Midbrain (tissue), 1 donor: ENCODE results near the gene SRMS.
A peak's percentile ranks its signal among the peaks of the same experiment; 100 is the strongest.

ENCODE experiments used
- DNase-seq: peaks from one replicate; lab custom pipeline; 2025; lab: John Stamatoyannopoulos, UW

SRMS gene

GRCh38 chr20:63552481-63553249, 5.1 kb upstream of the SRMS start:
- DNase-seq: no peak

GRCh38 chr20:63551068-63551467, 3.5 kb upstream of the SRMS start:
- DNase-seq: no peak

DNA sequence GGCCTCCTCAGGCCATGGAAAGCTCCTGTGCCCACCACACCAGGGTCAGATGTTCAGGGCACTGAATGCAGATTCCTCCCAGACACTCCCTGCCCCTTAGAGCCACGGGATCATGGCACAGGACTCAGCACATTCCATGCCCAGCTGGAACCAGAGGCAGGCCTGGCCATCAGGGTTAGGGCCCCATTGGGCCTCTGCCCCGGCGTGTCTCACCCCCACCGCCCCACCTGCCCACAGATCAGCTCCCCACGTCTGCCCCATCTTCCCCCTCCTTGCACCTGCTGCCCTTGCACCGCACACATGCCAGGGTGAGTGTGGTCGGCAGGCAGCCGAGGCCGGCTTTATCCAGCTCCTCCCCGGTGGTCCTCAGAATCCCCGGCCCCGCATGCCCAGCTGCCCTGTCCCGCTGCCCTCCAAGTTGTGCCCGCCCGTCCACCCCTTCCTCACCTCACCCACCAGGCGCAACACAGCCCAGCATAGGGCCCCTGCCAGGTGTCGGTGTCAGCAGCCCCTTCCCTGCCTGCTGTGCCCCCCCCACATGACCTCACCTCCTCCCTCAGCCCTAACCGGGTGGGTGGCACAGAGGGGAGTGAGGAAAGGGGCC, 2.2 kb upstream of the SRMS start:
- no peak for DNase-seq

- DNase-seq: no peak
Measured at GRCh38 chr20:63549019-63549418, 1.5 kb upstream of the SRMS start.

DNA sequence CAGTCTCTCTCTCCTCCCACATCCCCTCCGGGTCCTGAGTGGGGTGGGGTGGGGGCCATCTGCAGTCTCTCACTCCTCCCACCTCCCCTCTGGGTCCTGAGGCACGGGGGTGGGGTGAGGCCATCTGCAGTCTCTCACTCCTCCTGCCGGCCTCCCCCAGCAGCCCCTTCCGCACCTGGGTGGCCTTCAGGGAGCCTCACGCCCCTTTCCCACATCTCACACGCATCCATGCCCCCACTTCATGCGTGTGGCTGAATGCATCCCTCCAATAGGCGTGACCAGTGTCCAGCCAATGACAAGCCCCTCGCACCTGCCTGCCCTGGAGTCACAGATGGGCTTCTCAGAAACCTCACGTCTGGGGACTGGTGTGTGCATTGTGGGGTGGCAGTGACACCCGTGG, 993 bp upstream of the SRMS start:
- DNase-seq: no peak

GRCh38 chr20:63546956-63547724, 409 bp downstream of the SRMS start:
- no peak for DNase-seq

DNA sequence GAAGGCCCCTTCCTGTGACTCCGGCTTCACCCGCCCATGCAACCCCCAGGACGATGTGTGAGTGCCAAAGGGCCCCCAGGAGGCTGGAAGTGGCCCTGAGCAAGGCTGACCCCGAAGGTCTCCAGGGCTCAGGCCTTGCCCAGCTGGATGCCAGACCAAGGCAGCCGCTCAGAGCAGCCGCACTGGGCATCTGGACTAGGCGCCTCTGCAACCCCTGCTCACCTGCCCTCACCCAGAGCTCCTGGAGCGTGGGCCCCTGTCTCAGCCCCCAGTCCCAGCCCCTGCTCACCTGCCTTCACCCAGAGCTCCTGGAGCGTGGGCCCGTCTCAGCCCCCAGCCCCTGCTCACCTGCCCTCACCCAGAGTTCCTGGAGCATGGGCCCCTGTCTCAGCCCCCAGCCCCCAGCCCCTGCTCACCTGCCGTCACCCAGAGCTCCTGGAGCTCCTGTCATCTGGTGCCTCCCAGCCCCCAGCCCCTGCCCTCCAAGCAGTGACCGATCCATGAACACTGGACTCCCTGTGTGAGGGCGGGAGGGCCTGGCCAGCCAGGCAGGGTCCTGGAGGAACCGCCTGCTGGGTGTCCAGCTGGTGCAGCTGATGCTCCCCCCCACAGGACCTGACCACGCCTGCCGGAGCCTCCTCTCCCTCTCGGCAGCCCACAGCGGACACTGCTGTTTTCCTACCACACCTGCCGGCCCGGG, 1.1 kb downstream of the SRMS start:
- DNase-seq: no peak

DNA sequence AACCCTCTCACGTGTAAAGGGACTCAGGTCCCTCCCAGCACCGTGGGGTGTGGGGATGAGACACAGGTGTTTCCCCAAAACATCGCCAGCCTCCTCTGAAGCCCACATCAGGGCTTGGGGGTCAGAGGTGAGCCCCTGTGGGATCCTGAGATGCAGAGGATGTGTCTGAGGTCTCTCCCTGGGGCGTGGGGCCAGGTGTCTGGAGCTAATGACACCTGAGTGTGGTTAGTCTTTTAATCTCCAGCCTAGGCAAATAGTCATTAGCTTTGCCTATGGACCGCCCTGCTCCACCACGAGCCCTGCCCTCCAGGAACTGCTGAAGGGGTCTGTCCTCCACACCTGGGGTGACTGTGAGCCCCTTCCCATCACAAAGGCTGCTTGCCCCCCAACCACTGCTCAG, 1.7 kb downstream of the SRMS start:
- no peak for DNase-seq

- no peak for DNase-seq
Measured at GRCh38 chr20:63544958-63545516, 2.5 kb downstream of the SRMS start.

DNA sequence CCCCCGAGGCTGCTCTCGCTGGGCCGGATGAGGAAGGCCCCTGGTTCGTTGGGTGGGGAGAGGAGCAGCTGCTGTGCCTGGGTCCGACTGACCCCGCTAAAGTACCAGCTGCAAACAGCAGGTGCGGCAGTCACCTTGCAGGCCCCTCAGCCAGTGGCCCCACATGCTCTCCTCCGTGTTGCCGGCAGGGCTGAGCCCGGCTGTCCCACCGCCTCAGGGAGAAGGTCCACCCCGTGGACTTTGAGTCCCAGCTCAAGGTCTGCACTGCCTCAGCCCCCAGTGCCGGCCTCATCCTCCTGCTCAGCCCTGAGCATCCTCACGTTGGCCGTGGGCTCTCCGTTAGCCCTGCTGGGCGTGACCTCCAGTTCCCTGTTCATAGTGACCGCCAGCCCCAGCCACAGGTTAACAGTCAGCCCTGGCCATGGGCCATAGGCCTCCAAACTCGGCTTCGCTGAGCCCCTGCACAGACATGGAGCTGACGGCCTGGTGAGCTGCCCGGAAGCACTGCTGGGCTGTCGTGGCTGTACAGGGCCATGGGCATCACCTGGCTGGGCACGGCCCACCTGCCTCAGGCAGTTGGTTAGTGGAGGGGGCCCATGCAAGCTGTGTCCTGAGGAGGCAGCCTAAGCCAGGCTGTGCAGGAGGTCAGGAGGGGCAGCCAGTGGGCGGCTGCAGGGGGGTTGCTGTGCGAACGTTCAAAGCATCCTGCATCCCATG, 3.1 kb downstream of the SRMS start:
- DNase-seq: no peak

DNA sequence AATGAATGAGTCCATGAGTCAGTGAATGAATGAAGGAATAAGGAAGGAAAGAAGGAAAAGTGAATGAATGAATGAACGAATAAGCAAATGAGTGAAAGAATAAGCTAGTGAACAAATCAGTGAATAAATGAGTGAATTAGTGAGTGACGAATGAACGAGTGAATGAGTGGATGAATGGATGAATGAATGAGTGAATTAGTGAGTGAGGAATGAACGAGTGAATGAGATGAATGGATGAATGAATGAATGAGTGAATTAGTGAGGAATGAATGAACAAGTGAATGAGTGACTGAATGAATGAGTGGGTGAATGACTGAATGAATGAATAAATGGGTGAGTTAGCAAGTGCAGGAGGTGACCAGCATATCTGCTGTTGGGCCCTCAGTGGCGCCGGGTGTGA, 3.8 kb downstream of the SRMS start:
- DNase-seq: no peak

GRCh38 chr20:63543131-63543530, 4.4 kb downstream of the SRMS start:
- DNase-seq: no peak

- no peak for DNase-seq
Measured at GRCh38 chr20:63542696-63543095, 4.9 kb downstream of the SRMS start.

- no peak for DNase-seq
Measured at GRCh38 chr20:63542031-63542559, 5.5 kb downstream of the SRMS start.

- DNase-seq: no peak
Measured at GRCh38 chr20:63541371-63541770, 6.2 kb downstream of the SRMS start.

DNA sequence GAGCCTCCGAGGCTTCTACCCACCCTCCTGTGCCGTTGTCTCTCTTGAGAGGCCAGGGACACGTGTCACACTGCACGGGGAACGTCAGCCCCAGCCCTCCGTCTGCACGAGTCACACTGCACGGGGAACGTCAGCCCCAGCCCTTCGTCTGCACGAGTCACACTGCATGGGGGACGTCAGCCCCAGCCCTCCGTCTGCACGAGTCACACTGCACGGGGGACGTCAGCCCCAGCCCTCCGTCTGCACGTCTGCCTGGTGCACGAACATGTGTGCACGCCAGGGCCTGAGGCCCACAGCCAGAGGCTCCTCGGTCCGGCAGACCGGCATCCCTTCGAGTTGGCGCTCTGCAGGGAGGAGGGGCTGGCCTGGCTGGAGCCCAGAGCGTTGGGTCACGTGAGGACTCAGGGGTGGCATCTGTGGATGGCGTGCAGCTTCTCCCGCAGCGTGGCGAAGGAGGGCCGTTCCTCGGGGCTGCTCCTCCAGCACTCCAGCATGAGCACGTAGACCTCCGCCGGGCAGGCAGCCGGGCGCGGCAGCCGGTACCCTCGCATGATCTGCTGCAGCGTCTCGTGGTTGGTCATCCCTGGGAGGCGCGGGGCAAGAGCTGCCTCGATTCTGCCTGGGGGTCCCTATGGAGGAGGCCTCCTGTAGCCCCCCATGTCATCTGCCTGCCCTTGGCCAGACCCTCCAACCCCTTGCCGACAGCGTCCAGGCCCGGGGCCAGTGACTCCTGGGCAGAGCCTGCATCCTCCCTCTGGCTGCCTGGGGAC, 6.9 kb downstream of the SRMS start:
- DNase-seq: peak; percentile 22

GRCh38 chr20:63539441-63540370, 7.8 kb downstream of the SRMS start:
- DNase-seq: no peak

GRCh38 chr20:63539092-63539430, 8.5 kb downstream of the SRMS start:
- DNase-seq: no peak
